ENCODE results near the gene SLF2.

DNA sequence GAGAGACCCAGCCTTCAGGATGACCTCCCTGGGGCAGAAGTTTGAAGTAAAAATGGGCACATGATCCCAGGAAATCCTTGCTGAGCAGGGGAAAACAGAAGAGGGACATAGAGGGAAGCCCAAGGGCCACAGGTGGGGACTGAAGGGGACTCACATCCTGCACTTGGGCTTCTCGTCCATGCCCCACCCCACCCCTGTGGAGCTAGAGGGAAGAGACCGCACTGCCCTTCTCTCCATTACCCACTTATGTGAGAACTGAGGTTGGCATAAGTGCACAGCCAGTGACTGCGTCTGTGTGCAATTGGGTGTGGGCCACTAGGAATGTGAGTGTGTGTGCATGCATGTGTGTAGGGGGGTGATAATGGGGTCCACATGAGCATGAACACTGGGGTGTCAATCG, 43.4 kb upstream of the SLF2 start:
- TF ChIP-seq, protein P1, sequence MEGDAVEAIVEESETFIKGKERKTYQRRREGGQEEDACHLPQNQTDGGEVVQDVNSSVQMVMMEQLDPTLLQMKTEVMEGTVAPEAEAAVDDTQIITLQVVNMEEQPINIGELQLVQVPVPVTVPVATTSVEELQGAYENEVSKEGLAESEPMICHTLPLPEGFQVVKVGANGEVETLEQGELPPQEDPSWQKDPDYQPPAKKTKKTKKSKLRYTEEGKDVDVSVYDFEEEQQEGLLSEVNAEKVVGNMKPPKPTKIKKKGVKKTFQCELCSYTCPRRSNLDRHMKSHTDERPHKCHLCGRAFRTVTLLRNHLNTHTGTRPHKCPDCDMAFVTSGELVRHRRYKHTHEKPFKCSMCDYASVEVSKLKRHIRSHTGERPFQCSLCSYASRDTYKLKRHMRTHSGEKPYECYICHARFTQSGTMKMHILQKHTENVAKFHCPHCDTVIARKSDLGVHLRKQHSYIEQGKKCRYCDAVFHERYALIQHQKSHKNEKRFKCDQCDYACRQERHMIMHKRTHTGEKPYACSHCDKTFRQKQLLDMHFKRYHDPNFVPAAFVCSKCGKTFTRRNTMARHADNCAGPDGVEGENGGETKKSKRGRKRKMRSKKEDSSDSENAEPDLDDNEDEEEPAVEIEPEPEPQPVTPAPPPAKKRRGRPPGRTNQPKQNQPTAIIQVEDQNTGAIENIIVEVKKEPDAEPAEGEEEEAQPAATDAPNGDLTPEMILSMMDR (conservative IDR thresholded peaks at IDR 0.05): no peak
- no peak for TF ChIP-seq ZFX (IDR thresholded peaks at IDR 0.05)

All from C4-2B (cell line).